GM10847 (cell line): ENCODE data around the gene PCDHGA1.
A peak's percentile ranks its signal among the peaks of the same experiment; 100 is the strongest.

Experiments used
- POLR2A ChIP-seq: IDR thresholded peaks from 2 replicates; pipeline ENCODE4 v1.6.1; 2011; ENCODE audit not compliant: insufficient read length; ENCODE audit errors: extremely low read depth

The PCDHGA1 gene

DNA sequence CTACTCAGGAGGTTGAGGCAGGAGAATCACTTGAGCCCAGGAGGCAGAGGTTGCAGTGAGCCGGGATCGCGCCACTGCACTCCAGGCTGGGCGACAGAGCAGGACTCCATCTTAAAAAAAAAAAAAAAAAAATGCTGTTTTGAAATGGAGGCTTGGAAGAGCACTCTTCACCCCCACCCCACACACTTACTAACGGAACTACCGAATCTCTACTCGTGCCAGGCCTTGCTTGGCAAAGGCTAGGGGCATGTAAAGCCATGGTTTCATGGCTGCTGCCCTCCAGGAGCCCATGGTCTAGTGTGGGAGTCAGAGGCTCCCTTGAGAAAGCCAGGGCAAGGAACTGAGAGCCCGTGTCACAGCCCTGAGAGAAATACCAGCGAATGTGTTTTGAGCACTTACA is 179.8 kb downstream of the PCDHGA1 start:
- TF ChIP-seq POLR2A, result no peak

DNA sequence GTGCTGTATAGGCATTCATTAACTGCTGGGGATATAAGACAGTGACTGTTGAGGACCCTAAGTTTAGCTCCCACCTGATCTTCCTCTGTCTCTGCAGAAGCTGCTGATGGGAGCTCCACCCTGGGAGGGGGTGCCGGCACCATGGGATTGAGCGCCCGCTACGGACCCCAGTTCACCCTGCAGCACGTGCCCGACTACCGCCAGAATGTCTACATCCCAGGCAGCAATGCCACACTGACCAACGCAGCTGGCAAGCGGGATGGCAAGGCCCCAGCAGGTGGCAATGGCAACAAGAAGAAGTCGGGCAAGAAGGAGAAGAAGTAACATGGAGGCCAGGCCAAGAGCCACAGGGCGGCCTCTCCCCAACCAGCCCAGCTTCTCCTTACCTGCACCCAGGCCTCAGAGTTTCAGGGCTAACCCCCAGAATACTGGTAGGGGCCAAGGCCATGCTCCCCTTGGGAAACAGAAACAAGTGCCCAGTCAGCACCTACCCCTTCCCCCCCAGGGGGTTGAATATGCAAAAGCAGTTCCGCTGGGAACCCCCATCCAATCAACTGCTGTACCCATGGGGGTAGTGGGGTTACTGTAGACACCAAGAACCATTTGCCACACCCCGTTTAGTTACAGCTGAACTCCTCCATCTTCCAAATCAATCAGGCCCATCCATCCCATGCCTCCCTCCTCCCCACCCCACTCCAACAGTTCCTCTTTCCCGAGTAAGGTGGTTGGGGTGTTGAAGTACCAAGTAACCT is 180.7 kb downstream of the PCDHGA1 start:
- peak; percentile 29 for TF ChIP-seq POLR2A

DNA sequence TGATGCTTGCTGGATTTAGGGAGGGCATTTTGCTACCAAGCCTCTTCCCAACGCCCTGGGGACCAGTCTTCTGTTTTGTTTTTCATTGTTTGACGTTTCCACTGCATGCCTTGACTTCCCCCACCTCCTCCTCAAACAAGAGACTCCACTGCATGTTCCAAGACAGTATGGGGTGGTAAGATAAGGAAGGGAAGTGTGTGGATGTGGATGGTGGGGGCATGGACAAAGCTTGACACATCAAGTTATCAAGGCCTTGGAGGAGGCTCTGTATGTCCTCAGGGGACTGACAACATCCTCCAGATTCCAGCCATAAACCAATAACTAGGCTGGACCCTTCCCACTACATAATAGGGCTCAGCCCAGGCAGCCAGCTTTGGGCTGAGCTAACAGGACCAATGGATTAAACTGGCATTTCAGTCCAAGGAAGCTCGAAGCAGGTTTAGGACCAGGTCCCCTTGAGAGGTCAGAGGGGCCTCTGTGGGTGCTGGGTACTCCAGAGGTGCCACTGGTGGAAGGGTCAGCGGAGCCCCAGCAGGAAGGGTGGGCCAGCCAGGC is 181.5 kb downstream of the PCDHGA1 start:
- TF ChIP-seq POLR2A, result no peak

DNA sequence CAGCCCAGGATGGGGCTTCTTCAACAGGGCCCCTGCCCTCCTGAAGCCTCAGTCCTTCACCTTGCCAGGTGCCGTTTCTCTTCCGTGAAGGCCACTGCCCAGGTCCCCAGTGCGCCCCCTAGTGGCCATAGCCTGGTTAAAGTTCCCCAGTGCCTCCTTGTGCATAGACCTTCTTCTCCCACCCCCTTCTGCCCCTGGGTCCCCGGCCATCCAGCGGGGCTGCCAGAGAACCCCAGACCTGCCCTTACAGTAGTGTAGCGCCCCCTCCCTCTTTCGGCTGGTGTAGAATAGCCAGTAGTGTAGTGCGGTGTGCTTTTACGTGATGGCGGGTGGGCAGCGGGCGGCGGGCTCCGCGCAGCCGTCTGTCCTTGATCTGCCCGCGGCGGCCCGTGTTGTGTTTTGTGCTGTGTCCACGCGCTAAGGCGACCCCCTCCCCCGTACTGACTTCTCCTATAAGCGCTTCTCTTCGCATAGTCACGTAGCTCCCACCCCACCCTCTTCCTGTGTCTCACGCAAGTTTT is 182.1 kb downstream of the PCDHGA1 start:
- peak; percentile 25 for TF ChIP-seq POLR2A

DNA sequence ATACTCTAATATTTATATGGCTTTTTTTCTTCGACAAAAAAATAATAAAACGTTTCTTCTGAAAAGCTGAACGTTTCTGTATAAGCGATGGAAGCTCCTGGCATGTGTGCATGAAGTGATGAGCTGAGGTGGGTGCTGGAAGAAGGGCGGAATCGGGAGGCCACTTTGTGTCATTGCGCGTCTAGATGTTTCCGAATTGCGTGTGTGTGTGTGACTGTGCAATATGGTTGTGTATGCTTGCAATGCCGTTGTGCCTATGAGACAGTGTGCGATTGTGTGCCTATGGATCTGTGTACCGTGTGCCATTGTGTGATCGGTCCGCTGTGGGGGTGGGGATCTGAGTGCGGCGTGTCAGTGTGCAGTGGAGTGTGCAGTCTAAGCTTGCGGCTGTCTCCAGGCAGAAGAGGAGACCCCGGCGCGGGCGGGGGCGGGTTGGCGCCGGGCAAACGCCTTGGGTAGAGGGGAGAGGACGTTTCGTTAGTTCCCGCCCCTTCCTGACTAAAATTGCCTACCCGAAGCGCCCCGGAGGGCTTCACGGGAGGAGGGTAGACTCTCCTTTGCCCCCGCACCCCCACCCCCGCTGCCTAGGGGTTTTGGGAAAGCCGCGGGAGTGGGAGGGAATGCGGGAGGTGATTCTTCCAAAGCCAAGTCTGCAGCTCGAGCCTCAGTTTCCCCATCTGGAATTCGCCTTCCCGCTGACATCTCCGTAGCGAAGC is 182.8 kb downstream of the PCDHGA1 start:
- no peak for TF ChIP-seq POLR2A

DNA sequence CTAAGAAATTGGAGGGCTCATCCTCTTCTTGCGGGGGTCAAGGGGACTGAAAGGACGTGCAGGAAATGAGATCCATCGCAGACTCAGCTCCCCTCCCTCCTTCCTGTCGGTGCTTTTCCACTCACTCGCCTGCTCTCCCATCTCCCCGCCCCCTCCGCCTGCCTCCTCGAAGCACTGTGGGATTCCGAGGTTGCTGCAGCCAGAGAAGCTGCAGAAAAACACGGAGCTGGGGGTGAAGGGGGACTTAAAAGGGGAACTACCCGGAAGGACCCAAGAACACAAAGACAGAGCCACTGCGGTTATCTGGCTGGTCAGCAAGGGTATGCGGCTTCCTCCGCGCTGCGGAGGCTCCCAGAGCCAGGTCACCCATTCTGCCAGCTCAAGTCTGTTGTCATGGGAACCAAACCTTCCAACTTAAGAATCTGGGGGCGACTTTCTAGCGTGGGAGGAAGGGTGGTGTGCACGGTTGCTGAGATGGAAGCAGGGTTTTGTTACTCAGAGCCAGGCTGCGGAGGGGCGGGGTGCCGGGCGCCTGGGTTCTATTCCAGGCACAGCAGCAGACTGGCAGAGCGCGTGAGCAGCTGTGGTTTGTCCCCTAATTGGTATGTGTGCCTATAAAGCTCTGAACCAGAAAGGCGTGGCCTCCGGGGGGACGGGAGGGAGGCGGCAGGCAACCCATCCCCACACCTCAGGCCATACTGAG is 183.5 kb downstream of the PCDHGA1 start:
- no peak for TF ChIP-seq POLR2A

DNA sequence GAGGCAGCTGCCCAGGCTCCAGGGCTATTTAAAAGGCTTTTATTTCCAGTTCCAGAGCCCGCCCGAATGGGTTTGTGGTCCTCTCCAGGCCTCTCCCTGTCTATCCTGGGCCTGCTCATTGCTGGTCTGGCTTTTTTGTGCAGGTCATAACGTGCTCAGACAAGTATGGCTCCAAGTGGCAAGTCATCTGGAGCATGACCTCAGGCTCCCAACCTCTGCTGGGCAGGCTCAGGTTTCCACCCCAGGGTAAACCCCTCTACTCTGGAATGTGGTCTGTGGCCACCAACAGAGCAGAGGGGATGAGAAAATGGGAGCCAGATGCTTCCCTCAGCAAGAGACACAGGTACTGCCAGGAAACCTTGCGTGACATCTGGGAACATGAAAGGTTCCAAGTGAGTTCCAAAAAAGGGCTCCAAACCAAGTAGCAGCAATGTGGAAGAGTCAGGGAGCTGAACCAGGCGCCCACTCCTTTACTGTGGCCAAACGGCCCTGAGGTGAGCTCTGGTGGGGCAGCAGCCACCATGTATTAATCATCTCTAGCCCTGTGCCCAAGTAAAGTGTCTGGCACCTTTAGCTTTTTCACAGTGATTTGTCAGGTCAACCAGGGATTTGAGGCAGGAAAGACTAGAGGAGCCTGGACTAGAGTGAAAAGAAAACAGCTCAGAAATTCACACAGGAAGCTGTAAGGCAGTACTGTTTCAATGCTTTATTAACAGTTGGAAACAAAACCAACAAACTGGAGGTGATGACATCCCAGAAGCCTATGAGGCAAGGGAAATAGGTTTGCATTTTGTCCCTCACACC is 184.2 kb downstream of the PCDHGA1 start:
- no peak for TF ChIP-seq POLR2A

DNA sequence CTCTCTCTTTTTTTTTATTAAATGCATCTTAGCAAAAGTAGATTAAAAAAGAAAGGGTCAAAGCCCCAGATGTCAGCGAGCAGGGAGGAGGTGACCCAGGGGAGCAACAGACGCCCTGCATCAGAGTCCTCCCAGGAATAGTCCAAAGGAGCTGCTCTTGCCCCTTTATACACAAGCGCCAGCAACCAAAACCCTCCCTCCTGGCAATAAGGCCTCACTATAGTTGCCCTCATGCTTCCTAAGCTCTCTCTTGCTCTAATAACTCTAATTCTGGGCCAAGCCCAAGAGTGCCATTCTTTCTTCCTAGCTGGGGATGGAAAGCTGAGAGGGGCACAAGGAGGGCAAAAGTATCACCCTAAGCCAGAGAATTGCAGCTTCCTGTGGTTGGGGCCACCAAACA is 184.8 kb downstream of the PCDHGA1 start:
- TF ChIP-seq POLR2A, result no peak

DNA sequence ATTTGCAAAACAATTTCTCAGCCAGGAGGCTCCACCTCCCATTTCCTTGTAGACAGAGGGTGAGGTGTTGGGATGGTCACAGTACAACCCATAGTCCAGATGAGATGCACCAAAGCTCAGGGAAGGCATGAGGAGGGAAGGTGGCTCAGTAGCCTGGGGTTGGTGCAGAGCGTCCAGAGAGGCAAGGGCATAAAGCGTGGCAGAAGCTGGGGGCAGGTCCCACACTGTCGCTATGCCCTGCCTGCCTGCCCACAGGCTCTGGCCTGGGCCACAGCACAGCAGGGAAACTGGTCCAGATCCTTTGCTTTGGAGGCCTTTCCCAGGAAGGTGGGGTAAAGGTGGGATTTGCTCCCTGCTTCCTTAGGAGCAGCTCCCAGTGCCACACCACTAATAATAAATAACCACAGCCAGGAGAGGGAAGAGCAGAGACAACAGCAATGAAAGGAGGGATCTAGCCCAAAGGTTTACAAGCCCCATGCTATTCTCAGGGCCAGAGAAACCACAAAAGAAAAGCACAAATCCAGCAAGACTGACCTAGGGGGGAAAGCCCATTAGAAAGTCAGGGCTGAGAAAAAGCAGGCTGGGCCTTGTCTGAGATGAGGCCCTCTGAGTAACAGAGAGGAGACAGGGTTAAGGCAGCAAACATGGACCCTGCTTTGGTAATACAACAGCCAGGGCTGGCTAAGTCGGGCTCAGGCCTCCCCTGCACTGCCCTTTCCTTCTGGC is 185.8 kb downstream of the PCDHGA1 start:
- no peak for TF ChIP-seq POLR2A

DNA sequence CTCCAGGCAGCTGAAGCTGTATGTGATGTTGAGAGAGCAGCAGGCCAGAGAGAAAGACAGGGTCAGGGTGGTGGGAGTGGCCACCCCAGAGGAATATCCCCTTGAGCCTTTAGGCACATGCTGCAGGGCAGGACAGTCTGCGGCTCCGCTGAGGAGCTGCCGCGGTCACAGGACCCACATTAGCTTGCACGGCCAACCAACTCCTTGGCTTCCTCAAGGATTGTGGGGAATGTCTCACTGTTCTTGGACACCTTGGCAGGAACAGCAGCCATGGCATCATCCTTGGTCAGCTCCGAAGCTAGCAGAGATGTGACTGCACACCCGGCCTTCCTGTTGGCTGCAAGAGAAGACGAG is 186.3 kb downstream of the PCDHGA1 start:
- no peak for TF ChIP-seq POLR2A

DNA sequence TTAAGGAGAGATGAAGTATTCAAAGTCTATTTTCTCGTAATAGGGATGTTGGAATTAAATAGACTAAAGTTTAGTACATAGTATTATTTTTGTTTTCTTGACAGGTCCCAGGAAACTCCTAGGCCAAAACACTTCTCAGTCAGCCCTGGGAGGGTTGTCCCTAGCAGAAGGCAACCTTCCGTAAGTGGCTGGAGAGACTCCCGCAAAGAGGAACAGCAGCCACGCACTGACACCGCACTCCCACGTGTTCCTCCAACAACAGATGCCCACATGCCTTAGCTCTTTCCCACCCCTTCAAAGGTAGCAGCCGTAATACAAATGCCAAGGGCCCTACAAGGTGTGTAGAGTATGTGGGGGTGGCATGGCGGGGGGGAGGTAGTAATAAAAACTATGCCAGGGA is 187.0 kb downstream of the PCDHGA1 start:
- TF ChIP-seq POLR2A, result no peak

DNA sequence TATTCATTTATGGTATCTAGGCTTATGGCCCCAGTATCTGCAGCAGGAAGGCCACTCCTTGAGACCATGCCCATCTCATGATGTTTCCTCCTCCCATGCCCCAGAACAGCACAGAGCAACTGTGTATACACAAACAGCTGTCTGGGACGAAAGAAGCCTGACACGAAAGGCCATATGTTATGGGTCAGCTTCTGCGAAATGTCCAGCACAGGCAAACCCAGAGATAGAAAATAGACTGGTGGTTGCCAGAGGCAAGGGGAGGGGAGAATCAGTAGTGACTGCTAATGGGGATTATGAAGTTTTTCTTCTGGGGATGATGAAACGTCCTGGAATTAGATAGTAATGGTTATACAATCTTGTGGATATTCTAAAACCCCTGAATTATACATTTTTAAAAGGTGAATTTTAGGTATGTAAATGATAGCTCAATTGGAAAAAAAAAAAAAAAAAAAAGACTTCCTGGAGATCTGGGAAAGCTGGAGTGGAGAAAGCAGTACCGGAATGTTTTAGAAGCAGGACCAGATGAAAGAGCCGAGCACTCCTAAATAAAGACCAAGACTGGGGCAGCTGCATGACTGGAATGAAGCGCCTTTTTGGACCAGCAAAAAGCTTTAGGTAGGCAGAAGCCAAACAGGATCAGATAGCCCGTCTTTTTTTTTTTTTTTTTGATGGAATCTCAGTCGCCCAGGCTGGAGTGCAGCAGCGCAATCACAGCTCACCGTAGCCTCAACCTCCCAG is 187.7 kb downstream of the PCDHGA1 start:
- TF ChIP-seq POLR2A, result no peak

DNA sequence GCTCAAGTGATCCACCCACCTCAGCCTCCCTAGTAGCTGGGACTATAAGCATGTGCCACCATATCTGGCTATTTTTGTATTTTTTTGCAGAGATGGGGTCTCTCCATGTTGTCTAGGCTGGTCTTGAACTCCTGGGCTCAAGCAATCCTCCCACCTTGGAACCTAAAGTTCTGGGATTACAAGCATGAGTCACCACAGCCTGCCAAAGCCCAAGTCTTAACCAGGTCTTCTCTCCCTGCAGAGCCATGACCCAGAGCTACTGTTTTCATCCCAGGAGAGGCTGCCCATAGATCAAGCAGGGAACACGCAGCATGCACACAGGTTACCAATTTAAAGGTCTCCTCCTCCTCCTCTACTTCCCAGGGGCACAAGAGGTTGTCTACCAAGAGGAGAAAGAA is 188.3 kb downstream of the PCDHGA1 start:
- TF ChIP-seq POLR2A, result no peak
